Measurements from ENCODE around the gene PDS5B.

Gene PDS5B

DNA sequence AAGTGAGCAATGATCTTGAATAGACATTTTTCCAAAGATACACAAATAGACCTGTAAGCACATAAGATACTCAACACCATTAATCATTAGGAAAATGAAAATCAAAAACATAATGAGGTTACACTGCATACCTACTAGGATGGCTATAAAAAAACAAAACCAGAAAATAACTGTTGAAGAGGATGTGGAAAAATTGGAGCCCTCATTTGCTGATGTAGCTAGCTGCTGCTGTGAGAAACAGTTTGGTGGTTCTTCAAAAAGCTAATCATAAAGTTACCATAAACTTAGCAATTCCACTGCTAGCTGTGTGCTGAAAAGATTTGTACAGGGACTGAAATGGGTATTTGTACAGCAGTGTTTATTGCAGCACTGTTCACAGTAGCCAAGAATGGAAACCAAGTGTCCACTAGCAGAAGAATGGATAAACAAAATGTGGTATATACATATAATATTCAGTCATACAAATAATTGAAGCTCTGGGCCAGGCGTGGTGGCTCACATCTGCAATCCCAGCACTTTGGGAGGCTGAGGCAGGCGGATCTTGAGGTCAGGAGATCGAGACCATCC lies 46.2 kb downstream of the PDS5B start:
- Histone ChIP-seq H3K9me3 (replicated peaks; ENCODE audit: low read length) (no peaks in the 10 kb centered on the region), H3K27me3 (ENCODE audit: control insufficient read depth, insufficient read depth, low read length) (no peaks in the 10 kb centered on the region), H3K4me2 (ENCODE audit: low read length) (no peak overlapping the region)

GRCh38 chr13:32636711-32637110 lies 50.5 kb downstream of the PDS5B start:
- H3K4me1 ChIP-seq (ENCODE audit: control insufficient read depth, insufficient read depth, low read length): no peaks in the 10 kb centered on the region
- H3K9me3 ChIP-seq (replicated peaks; ENCODE audit: low read length): no peaks in the 10 kb centered on the region
- no peaks in the 10 kb centered on the region for H3K27me3 ChIP-seq (ENCODE audit: control insufficient read depth, insufficient read depth, low read length)
- H3K4me2 ChIP-seq (ENCODE audit: low read length): no peak overlapping the region
- H3K9ac ChIP-seq (ENCODE audit: low read depth, low read length): no peak overlapping the region
- no peaks in the 10 kb centered on the region for H3K36me3 ChIP-seq (ENCODE audit: insufficient read depth, low read length)
- no peak overlapping the region for H3K4me3 ChIP-seq (ENCODE audit: low read length)

More for the DNA sequence above, 46.2 kb downstream of the PDS5B start:
- no peak overlapping the region for H3K4me3 ChIP-seq (ENCODE audit: low read length)
- no peaks in the 10 kb centered on the region for H3K4me1 ChIP-seq (ENCODE audit: control insufficient read depth, insufficient read depth, low read length)
- H3K9ac ChIP-seq (ENCODE audit: low read depth, low read length): no peak overlapping the region
- no peaks in the 10 kb centered on the region for H3K36me3 ChIP-seq (ENCODE audit: insufficient read depth, low read length)

DNA sequence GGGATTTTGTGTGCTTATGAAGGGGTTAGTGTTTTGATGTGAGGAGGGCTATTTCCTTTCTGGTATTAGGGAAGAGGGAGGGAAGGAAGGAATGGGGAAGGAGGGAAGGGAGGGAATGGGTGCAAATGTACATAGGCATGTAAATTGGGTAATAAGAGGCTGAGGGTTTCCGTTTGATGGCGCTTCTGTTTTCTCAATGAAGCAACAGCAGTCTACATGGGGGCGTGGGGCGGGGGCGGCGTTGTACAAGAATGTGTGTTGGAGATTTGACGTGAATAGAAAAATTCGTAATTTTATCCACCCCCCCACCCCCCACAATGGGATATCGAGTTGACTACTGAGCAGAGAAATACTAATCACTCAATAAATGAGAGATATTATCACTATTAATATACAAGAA lies 52.5 kb downstream of the PDS5B start:
- Histone ChIP-seq H3K36me3 (ENCODE audit: insufficient read depth, low read length) (no peaks in the 10 kb centered on the region), H3K4me2 (ENCODE audit: low read length) (no peak overlapping the region), H3K27me3 (ENCODE audit: control insufficient read depth, insufficient read depth, low read length) (no peaks in the 10 kb centered on the region), H3K4me3 (ENCODE audit: low read length) (no peak overlapping the region), H3K4me1 (ENCODE audit: control insufficient read depth, insufficient read depth, low read length) (no peaks in the 10 kb centered on the region), H3K9me3 (replicated peaks; ENCODE audit: low read length) (no peaks in the 10 kb centered on the region), H3K9ac (ENCODE audit: low read depth, low read length) (no peak overlapping the region)

GRCh38 chr13:32639502-32640105 lies 53.4 kb downstream of the PDS5B start:
- Histone ChIP-seq H3K36me3 (ENCODE audit: insufficient read depth, low read length) (no peaks in the 10 kb centered on the region), H3K9me3 (replicated peaks; ENCODE audit: low read length) (no peaks in the 10 kb centered on the region), H3K27me3 (ENCODE audit: control insufficient read depth, insufficient read depth, low read length) (no peaks in the 10 kb centered on the region), H3K4me2 (ENCODE audit: low read length) (no peak overlapping the region), H3K9ac (ENCODE audit: low read depth, low read length) (no peak overlapping the region), H3K4me3 (ENCODE audit: low read length) (no peak overlapping the region), H3K4me1 (ENCODE audit: control insufficient read depth, insufficient read depth, low read length) (no peaks in the 10 kb centered on the region)

GRCh38 chr13:32642316-32642715 lies 56.1 kb downstream of the PDS5B start:
- Histone ChIP-seq H3K27me3 (ENCODE audit: control insufficient read depth, insufficient read depth, low read length) (no peaks in the 10 kb centered on the region), H3K9me3 (replicated peaks; ENCODE audit: low read length) (no peaks in the 10 kb centered on the region), H3K4me1 (ENCODE audit: control insufficient read depth, insufficient read depth, low read length) (no peaks in the 10 kb centered on the region), H3K36me3 (ENCODE audit: insufficient read depth, low read length) (no peaks in the 10 kb centered on the region), H3K9ac (ENCODE audit: low read depth, low read length) (no peak overlapping the region), H3K4me2 (ENCODE audit: low read length) (no peak overlapping the region), H3K4me3 (ENCODE audit: low read length) (no peak overlapping the region)

DNA sequence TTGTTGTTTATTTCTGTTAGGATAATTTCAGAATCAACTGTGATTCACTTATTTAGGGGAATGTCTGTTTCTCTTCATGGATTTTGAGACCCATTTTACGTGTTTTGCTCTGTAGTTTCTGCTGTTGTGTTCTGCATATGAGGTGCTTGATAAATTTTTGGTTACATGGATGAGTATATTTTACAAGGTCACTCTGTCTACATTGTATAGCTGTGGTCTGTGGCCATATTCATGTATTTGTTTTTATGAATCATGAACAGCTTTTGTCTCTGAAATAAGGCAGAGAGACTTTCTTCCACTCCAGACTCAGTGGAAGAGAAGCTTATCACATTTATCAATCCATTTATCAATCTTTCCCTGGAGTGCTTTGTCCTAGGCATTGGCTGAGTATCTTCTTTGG lies 56.6 kb downstream of the PDS5B start:
- H3K9ac ChIP-seq (ENCODE audit: low read depth, low read length): no peak overlapping the region
- no peaks in the 10 kb centered on the region for H3K27me3 ChIP-seq (ENCODE audit: control insufficient read depth, insufficient read depth, low read length)
- H3K36me3 ChIP-seq (ENCODE audit: insufficient read depth, low read length): no peaks in the 10 kb centered on the region
- no peak overlapping the region for H3K4me2 ChIP-seq (ENCODE audit: low read length)
- H3K9me3 ChIP-seq (replicated peaks; ENCODE audit: low read length): no peaks in the 10 kb centered on the region
- no peak overlapping the region for H3K4me3 ChIP-seq (ENCODE audit: low read length)
- no peaks in the 10 kb centered on the region for H3K4me1 ChIP-seq (ENCODE audit: control insufficient read depth, insufficient read depth, low read length)

DNA sequence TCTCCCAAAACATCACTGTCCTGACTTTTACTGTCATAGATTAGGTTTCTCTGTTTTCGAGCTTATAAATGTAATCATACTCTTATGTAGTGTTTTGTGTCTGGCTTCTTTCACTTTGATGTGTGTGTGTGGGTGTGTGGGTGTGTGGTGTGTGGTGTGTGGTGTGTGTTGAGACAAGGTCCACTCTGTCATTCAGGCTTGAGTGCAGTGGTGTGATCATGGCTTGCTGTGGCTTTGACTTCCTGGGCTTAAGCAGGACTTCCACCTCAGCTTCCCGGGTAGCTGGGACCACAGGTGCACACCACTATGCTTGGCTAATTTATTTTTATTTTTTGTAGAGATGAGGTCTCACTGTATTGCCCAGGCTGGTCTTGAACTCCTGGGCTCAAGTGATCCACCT lies 59.6 kb downstream of the PDS5B start:
- Histone ChIP-seq H3K9me3 (replicated peaks; ENCODE audit: low read length) (no peaks in the 10 kb centered on the region), H3K36me3 (ENCODE audit: insufficient read depth, low read length) (no peaks in the 10 kb centered on the region), H3K27me3 (ENCODE audit: control insufficient read depth, insufficient read depth, low read length) (no peaks in the 10 kb centered on the region), H3K4me2 (ENCODE audit: low read length) (no peak overlapping the region), H3K4me3 (ENCODE audit: low read length) (no peak overlapping the region), H3K4me1 (ENCODE audit: control insufficient read depth, insufficient read depth, low read length) (peaks cover 4% of the 10 kb centered on the region), H3K9ac (ENCODE audit: low read depth, low read length) (no peak overlapping the region)

GRCh38 chr13:32647926-32648325 lies 61.7 kb downstream of the PDS5B start:
- Histone ChIP-seq H3K4me2 (ENCODE audit: low read length) (no peak overlapping the region), H3K27me3 (ENCODE audit: control insufficient read depth, insufficient read depth, low read length) (no peaks in the 10 kb centered on the region), H3K4me3 (ENCODE audit: low read length) (no peak overlapping the region), H3K36me3 (ENCODE audit: insufficient read depth, low read length) (no peaks in the 10 kb centered on the region), H3K9me3 (replicated peaks; ENCODE audit: low read length) (no peaks in the 10 kb centered on the region), H3K4me1 (ENCODE audit: control insufficient read depth, insufficient read depth, low read length) (peaks cover 5% of the 10 kb centered on the region), H3K9ac (ENCODE audit: low read depth, low read length) (no peak overlapping the region)

DNA sequence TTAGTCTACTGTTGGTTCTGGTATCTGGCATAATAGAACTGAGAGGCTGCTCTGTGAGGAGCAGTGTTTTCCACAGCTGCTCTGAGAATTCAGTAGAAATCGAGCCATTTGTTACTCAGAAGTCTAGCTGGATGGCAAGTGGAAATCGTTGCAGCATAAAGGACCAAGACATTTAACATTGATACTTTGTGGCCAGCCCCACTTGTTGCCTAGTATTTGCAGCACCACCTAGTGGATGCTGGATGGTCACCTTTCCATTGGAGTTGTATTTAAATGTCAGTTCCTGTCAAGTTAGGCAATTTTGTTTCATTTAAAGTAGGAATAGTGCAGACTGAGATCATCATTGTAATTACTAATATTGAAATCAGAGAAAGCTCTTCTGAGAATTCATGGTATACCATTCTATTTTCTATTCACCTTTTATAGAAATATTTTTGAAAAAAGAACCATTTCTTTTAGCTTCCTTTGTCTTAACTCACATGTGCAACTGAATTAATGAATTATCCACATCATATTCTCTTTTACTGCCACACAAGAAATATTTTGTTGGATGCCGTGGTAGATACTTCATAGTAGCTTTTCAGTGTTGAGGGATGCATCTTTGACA lies 64.6 kb downstream of the PDS5B start:
- Histone ChIP-seq H3K4me2 (ENCODE audit: low read length) (peak overlapping the region; percentile 53), H3K27me3 (ENCODE audit: control insufficient read depth, insufficient read depth, low read length) (no peaks in the 10 kb centered on the region), H3K4me3 (ENCODE audit: low read length) (no peak overlapping the region), H3K4me1 (ENCODE audit: control insufficient read depth, insufficient read depth, low read length) (peaks cover 5% of the 10 kb centered on the region), H3K9me3 (replicated peaks; ENCODE audit: low read length) (peaks cover under 1% of the 10 kb centered on the region), H3K36me3 (ENCODE audit: insufficient read depth, low read length) (no peaks in the 10 kb centered on the region), H3K9ac (ENCODE audit: low read depth, low read length) (no peak overlapping the region)

- Histone ChIP-seq H3K4me1 (ENCODE audit: control insufficient read depth, insufficient read depth, low read length) (peaks cover 22% of the 10 kb centered on the region), H3K4me3 (ENCODE audit: low read length) (no peak overlapping the region)
Observed at GRCh38 chr13:32657309-32657708, 71.1 kb downstream of the PDS5B start.

GRCh38 chr13:32659736-32660135 lies 73.5 kb downstream of the PDS5B start:
- Histone ChIP-seq H3K9me3 (replicated peaks; ENCODE audit: low read length) (peaks cover 3% of the 10 kb centered on the region), H3K9ac (ENCODE audit: low read depth, low read length) (no peak overlapping the region), H3K36me3 (ENCODE audit: insufficient read depth, low read length) (no peaks in the 10 kb centered on the region), H3K4me1 (ENCODE audit: control insufficient read depth, insufficient read depth, low read length) (peaks cover 22% of the 10 kb centered on the region), H3K4me3 (ENCODE audit: low read length) (no peak overlapping the region), H3K4me2 (ENCODE audit: low read length) (no peak overlapping the region), H3K27me3 (ENCODE audit: control insufficient read depth, insufficient read depth, low read length) (no peaks in the 10 kb centered on the region)

More at GRCh38 chr13:32657309-32657708, 71.1 kb downstream of the PDS5B start:
- Histone ChIP-seq H3K9me3 (replicated peaks; ENCODE audit: low read length) (peaks cover 3% of the 10 kb centered on the region), H3K36me3 (ENCODE audit: insufficient read depth, low read length) (no peaks in the 10 kb centered on the region), H3K4me2 (ENCODE audit: low read length) (no peak overlapping the region), H3K9ac (ENCODE audit: low read depth, low read length) (no peak overlapping the region), H3K27me3 (ENCODE audit: control insufficient read depth, insufficient read depth, low read length) (no peaks in the 10 kb centered on the region)

DNA sequence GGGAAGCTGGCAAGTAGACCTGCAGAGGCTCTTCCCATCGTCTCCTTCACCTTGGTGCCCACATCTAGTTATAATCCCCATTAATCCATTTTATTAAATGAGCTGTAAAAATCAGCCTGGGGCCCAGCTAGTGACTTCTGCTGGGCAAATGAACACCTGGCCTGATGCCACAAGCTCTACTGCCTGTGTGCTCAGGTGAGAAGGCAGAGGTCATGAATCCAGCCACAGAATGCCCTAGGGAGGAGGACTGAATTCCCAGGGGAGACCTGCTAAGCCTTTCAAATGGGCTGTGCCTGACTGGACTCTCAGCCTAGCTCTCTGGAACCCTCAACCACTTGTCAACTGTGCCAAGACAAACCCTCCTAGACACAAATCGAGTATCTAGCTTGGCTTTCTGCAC lies 74.0 kb downstream of the PDS5B start:
- H3K4me2 ChIP-seq (ENCODE audit: low read length): no peak overlapping the region
- H3K9ac ChIP-seq (ENCODE audit: low read depth, low read length): no peak overlapping the region
- H3K9me3 ChIP-seq (replicated peaks; ENCODE audit: low read length): peaks cover 3% of the 10 kb centered on the region
- H3K36me3 ChIP-seq (ENCODE audit: insufficient read depth, low read length): no peaks in the 10 kb centered on the region
- H3K27me3 ChIP-seq (ENCODE audit: control insufficient read depth, insufficient read depth, low read length): no peaks in the 10 kb centered on the region
- no peak overlapping the region for H3K4me3 ChIP-seq (ENCODE audit: low read length)
- H3K4me1 ChIP-seq (ENCODE audit: control insufficient read depth, insufficient read depth, low read length): peaks cover 22% of the 10 kb centered on the region

Data from skeletal muscle satellite cell (primary cell).